HG03342 (cell line): ENCODE results near the gene COPA.
A peak's percentile ranks its signal among the peaks of the same experiment; 100 is the strongest.
"Not testable (repeated sequence)": the region's sequence is repeated elsewhere in the genome, so short reads cannot be mapped to it uniquely, and the experiment has no call there.

ENCODE experiments used
- ATAC-seq: cut with Tn5 transposase; IDR thresholded peaks from one replicate; pipeline ENCODE4 v1.9.1; 2021; ENCODE audit warnings: mild to moderate bottlenecking, moderate library complexity; ENCODE audit not compliant: unreplicated experiment

Gene COPA

DNA sequence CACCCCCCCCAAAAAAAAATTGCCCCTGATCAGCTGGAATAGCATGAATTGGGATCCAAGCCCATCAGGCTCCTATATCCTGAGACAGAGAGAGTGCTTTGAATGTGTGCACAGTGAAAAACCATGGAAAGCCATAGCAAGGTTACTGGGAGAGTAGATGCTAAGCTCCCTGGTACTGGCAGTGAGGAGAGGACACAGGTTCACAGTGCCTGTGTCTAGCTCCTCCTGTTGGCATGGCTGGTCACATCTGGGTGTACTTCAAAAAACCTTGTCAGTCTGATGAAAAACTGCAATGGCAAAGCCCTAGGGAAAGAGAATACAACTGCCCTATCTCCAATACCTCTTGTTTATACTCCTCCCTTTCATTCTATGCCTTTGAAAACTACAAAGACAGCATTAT, 12.9 kb downstream of the COPA start:
- ATAC-seq: no peak

GRCh38 chr1:160328184-160328583, 14.9 kb downstream of the COPA start:
- ATAC-seq: no peak

- no peak for ATAC-seq
Measured at GRCh38 chr1:160326418-160326817, 16.6 kb downstream of the COPA start.

DNA sequence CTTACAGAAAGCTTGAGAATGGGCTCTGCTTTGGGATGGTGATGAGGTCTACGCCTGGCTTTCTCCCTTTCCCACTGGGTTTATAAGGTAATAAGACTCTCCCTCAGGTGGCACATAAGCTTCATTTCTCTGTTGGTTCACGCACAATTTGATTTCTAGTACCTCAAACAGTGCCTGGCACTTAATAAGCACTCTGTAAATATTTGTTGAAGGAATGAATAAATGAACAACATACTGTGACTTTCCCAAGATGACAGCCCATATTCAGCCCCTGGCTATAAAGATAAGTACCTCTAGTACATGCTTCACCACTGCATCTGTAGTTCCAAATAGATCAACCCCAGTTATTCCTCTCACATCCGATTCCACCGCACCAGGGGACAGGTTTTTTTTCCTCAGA, 17.8 kb downstream of the COPA start:
- no peak for ATAC-seq

DNA sequence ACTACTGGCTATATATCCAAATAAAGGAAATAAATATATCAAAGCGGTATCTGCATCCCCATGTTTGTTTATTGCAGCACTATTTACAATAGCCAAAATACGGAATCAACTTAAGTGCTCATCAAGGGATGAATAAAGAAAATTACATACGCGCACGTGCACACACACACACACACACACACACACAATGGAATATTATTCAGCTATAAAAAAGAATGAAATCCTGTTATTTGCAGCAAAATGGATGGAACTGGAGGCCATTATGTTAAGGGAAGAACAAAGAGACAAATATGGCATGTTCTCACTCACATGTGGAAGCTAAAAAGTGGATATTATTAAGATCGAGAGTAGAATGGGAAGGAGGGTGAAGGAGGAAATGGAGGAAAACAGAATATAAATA, 20.2 kb downstream of the COPA start:
- no peak for ATAC-seq

GRCh38 chr1:160315359-160315758, 27.7 kb downstream of the COPA start:
- no peak for ATAC-seq

DNA sequence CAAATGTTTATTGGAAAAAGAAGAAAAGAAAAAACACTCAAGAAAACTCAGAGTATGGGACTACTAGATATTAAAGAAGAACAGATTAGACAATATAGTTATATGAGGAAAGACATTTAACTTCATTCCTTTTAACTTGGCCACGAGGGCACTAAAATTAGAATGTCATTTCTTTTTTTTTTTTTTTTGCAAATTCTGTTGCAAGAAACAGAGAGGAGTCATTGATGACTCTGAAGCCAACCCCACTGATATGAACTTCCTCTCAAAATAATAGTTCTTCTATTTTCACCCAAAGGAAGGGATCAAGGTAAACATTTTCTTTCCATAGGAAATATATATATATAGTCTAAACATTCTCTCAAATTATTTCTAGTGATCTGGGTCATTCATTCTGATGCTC, 33.5 kb downstream of the COPA start:
- no peak for ATAC-seq

GRCh38 chr1:160309185-160309557, 33.9 kb downstream of the COPA start:
- no peak for ATAC-seq

DNA sequence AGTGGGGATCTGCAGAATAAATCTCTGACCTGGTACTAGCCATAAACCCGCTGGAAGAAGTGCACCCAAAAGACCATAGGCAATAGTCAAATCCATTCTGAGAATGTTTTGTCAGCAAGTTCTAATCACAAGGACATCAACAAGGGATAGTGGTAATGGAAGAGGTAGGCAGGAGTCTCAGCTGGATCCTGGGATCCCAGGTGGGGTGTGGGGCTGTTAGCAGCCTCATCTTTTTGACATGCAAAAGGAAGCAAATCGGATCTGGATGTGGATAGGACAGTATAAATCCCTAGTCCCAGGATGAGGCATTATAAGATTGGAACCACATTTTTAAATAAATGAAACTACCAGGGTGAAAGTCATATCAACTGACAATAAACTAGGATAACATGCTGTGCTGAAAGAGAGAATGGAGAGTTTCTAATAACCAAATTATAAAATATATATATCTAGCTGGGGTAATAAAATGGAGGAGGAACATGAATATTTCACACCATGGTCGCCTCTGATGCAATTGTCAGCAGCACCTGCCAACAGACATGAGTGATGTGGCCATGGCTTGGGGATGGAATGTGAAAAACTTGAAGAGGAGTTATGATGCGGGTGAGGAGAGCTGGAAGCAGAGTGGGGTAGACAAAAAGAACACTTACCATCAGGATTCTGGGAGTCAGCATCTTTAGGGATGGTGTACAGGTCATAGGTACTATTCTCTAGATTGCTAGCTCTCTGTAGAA, 34.4 kb downstream of the COPA start:
- no peak for ATAC-seq

- ATAC-seq: no peak
Measured at GRCh38 chr1:160307118-160307791, 35.8 kb downstream of the COPA start.

DNA sequence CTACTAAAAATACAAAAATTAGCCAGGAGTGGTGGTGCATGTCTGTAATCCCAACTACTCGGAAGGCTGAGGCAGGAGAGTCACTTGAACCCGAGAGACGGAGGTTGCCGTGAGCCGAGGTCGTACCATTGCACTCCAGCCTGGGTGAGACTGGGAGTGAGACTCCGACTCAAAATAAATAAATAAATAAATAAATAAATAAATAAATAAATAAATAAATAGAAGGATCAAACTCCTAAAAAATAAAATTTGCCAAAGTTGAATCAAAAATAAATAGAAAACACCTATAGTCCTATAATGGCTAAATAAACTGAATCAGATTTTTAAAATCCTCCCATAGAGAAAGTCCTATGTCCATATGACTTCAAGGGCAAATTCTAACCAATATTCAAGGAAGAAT, 42.9 kb downstream of the COPA start:
- ATAC-seq: no peak

GRCh38 chr1:160296036-160296435, 47.0 kb downstream of the COPA start:
- no peak for ATAC-seq

- ATAC-seq: no peak
Measured at GRCh38 chr1:160293020-160293968, 49.8 kb downstream of the COPA start.

GRCh38 chr1:160291248-160292220, 51.5 kb downstream of the COPA start:
- peak; percentile 67 for ATAC-seq

GRCh38 chr1:160287769-160288168, 55.3 kb downstream of the COPA start:
- not testable (repeated sequence) for ATAC-seq

DNA sequence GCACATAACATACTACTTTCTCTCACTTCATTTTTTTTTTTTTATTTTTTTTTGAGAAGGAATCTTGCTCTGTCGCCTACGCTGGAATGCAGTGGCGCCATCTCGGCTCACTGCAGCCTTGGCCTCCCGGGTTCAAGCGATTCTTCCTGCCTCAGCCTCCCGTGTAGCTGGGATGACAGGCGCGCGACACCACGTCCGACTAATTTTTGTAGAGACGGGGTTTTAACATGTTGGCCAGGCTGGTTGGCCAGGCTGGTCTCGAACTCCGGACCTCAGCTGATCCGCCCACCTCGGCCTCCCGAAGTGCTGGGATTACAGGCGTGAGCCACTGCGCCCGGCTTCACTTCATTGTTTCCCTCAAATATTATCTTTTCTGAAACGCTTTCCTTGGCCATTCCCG, 57.5 kb downstream of the COPA start:
- no peak for ATAC-seq

DNA sequence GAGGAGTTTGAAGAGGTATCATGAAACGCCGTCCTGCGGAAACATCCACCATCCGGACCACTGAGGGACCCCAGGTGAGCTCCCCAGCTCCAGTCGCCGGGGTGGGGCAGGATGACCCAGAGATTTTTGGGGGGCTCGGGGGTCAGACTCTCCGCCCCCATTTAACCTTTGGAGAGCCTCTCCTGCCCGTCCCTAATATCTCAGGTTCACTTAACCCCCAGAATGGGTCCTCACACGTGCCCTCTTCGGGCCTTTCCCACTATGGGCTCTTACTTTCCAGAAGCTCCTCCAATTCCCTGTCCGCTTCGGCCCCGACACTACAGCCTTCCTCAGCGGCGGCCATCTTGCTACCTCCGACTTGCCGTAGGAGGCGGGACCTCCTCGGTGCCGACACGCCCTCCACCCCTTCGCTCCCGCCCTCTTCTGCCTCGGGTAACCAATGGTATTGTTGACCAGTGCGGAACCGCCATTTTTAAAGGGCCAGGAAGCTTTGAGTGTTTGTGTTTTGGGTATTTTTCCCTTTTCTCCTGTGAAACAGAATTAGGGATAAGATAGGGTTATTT, 58.2 kb downstream of the COPA start, which contains the start of gene PEX19:
Gene PEX19 (minus strand): TSS at position 352 of the 563 bp plus-strand sequence. CDS start 9 bp downstream, at position 343.
- peak; percentile 96 for ATAC-seq

GRCh38 chr1:160284220-160284781, 58.7 kb downstream of the COPA start:
- ATAC-seq: peak; percentile 13

GRCh38 chr1:160282807-160283206, 60.2 kb downstream of the COPA start:
- ATAC-seq: no peak

DNA sequence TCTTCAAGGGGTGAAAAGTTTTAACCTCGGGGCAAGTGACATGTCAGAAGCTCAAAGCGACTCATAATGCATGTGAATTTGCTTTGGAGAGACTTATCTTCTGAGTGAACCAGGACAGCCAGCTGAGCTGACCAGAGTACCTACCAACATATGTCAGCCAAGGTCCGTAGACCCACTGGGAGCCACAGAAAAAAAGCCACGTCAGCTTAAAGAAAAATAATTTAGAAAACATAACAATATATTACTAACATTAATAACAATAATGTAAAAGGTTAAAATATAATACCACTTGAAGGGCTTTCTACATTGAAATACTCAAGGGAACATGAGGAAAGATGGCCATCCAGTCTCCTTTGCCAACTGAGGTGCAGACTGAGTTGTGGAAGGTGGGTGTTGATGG, 65.1 kb downstream of the COPA start:
- ATAC-seq: no peak
